Measurements from ENCODE around the gene RGS6. TPM values are rescaled to one million over a fixed set of nuclear protein-coding genes. Genes with fewer than 3 reads are reported as not detected.

Gene RGS6
- total RNA-seq, 1 donor from 2014 or later: 0.24 TPM

GRCh38 chr14:72262771-72263170 lies 330.5 kb downstream of the RGS6 start:
- Mint-ChIP-seq H3K36me3 (ENCODE audit: unreplicated experiment) (no peaks in the 10 kb centered on the region), H3K4me1 (ENCODE audit: unreplicated experiment) (no peaks in the 10 kb centered on the region), H3K27me3 (ENCODE audit: unreplicated experiment) (no peaks in the 10 kb centered on the region), H3K27ac (ENCODE audit: unreplicated experiment) (no peak overlapping the region), H3K4me3 (ENCODE audit: unreplicated experiment) (no peak overlapping the region), H3K9me3 (ENCODE audit: unreplicated experiment) (peaks cover 17% of the 10 kb centered on the region)
- no peak for DNase-seq (ENCODE audit: extremely low spot score, unreplicated experiment)
- TF ChIP-seq, protein P1, sequence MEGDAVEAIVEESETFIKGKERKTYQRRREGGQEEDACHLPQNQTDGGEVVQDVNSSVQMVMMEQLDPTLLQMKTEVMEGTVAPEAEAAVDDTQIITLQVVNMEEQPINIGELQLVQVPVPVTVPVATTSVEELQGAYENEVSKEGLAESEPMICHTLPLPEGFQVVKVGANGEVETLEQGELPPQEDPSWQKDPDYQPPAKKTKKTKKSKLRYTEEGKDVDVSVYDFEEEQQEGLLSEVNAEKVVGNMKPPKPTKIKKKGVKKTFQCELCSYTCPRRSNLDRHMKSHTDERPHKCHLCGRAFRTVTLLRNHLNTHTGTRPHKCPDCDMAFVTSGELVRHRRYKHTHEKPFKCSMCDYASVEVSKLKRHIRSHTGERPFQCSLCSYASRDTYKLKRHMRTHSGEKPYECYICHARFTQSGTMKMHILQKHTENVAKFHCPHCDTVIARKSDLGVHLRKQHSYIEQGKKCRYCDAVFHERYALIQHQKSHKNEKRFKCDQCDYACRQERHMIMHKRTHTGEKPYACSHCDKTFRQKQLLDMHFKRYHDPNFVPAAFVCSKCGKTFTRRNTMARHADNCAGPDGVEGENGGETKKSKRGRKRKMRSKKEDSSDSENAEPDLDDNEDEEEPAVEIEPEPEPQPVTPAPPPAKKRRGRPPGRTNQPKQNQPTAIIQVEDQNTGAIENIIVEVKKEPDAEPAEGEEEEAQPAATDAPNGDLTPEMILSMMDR (IDR thresholded peaks at IDR 0.05): no peak

DNA sequence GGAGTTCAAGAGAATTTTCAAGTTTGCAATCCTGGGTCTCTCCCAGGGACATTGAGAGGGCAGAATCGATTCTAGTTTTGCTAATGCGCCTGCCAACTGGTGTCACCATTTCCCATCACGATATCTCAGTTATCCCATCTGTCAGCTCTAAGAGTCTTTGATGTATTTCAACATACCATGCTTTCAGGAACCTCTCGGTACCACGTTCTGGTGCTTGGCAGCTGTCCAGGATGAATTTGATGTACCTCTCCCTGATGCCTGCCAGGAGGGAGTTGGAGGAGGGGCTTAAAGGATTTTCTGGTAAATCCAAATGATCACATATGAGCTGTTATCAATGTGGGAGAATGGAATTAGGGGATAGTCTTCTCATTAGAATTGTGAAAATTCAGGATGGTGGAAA lies 332.5 kb downstream of the RGS6 start:
- peaks cover 12% of the 10 kb centered on the region for H3K9me3 Mint-ChIP-seq (ENCODE audit: unreplicated experiment)
- no peaks in the 10 kb centered on the region for H3K27me3 Mint-ChIP-seq (ENCODE audit: unreplicated experiment)
- TF ChIP-seq, protein P1 (IDR thresholded peaks at IDR 0.05): no peak
- no peaks in the 10 kb centered on the region for H3K36me3 Mint-ChIP-seq (ENCODE audit: unreplicated experiment)
- H3K4me1 Mint-ChIP-seq (ENCODE audit: unreplicated experiment): no peaks in the 10 kb centered on the region
- no peak overlapping the region for H3K4me3 Mint-ChIP-seq (ENCODE audit: unreplicated experiment)
- no peak for DNase-seq (ENCODE audit: extremely low spot score, unreplicated experiment)
- H3K27ac Mint-ChIP-seq (ENCODE audit: unreplicated experiment): no peak overlapping the region

DNA sequence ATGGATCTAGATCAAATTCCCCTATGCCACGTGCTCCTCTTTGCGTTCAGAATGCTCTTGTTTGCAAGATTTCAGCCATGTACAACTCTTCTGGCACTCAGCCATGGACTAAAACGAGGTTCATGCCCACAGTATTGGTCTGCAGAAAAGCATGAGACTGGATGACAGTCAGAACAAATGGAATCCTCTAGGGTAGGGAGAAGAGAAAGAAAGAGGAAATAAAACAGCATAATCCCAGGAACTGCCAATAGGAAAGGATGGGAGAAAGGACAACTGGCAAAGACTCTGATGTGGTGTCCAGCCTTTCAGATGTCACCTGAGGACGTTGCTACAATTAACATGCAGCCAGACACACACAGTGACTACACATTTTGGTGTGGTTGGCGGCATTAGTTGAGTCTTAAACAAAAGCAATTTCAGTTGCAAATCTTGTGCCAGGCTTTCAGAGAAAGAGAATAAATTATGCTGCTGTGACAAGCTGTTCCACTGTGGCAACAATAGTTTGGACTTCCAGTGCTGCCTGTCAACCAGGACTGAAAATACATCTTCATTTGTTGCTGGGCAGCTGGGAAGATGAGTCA lies 338.0 kb downstream of the RGS6 start:
- H3K9me3 Mint-ChIP-seq (ENCODE audit: unreplicated experiment): no peaks in the 10 kb centered on the region
- H3K27ac Mint-ChIP-seq (ENCODE audit: unreplicated experiment): no peak overlapping the region
- TF ChIP-seq, protein P1 (IDR thresholded peaks at IDR 0.05): no peak
- no peaks in the 10 kb centered on the region for H3K4me1 Mint-ChIP-seq (ENCODE audit: unreplicated experiment)
- DNase-seq (ENCODE audit: extremely low spot score, unreplicated experiment): no peak
- H3K36me3 Mint-ChIP-seq (ENCODE audit: unreplicated experiment): no peaks in the 10 kb centered on the region
- no peaks in the 10 kb centered on the region for H3K27me3 Mint-ChIP-seq (ENCODE audit: unreplicated experiment)
- no peak overlapping the region for H3K4me3 Mint-ChIP-seq (ENCODE audit: unreplicated experiment)

DNA sequence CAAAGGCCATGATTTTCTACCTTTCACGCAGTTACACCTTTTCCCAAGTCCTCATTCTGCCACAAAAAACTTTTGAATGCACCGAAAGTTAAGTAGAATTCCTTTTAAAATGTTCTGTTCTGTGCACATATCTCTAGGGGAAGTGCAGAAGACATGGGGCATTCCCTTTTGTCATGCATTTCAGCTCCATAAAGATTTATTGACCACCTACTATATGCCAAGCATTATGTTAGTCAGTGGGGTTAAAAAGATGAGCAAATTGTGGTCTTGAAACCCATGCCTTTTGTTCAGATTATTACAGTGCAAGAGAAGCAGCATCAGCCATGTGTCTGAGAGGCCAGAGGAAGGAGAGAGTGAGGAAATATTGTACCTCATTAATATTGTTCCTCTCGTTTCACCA lies 338.5 kb downstream of the RGS6 start:
- no peaks in the 10 kb centered on the region for H3K4me1 Mint-ChIP-seq (ENCODE audit: unreplicated experiment)
- no peak overlapping the region for H3K27ac Mint-ChIP-seq (ENCODE audit: unreplicated experiment)
- no peaks in the 10 kb centered on the region for H3K27me3 Mint-ChIP-seq (ENCODE audit: unreplicated experiment)
- no peak overlapping the region for H3K4me3 Mint-ChIP-seq (ENCODE audit: unreplicated experiment)
- TF ChIP-seq, protein P1 (IDR thresholded peaks at IDR 0.05): no peak
- H3K36me3 Mint-ChIP-seq (ENCODE audit: unreplicated experiment): no peaks in the 10 kb centered on the region
- no peak for DNase-seq (ENCODE audit: extremely low spot score, unreplicated experiment)
- H3K9me3 Mint-ChIP-seq (ENCODE audit: unreplicated experiment): no peaks in the 10 kb centered on the region

- Mint-ChIP-seq H3K4me1 (ENCODE audit: unreplicated experiment) (no peaks in the 10 kb centered on the region), H3K9me3 (ENCODE audit: unreplicated experiment) (peaks cover 14% of the 10 kb centered on the region), H3K27ac (ENCODE audit: unreplicated experiment) (no peak overlapping the region), H3K27me3 (ENCODE audit: unreplicated experiment) (no peaks in the 10 kb centered on the region), H3K4me3 (ENCODE audit: unreplicated experiment) (no peak overlapping the region), H3K36me3 (ENCODE audit: unreplicated experiment) (no peaks in the 10 kb centered on the region)
- no peak for DNase-seq (ENCODE audit: extremely low spot score, unreplicated experiment)
- TF ChIP-seq, protein P1 (IDR thresholded peaks at IDR 0.05): no peak
These were observed 343.0 kb downstream of the RGS6 start for GRCh38 chr14:72275242-72275641.

All from osteocyte (in vitro differentiated cells).